EH (cell line): ENCODE results near the gene ADCYAP1.
"Not testable (repeated sequence)": the region's sequence is repeated elsewhere in the genome, so short reads cannot be mapped to it uniquely, and the experiment has no call there.

Experiments used
- DNase-seq: peaks from one replicate; pipeline ENCODE4 v3.0.0-alpha.2; 2015; ENCODE audit warnings: low read depth

The ADCYAP1 gene

GRCh38 chr18:904218-905090 is at the start of gene ADCYAP1:
Gene ADCYAP1, plus strand, starts transcription at chr18:904871. Its CDS starts 516 bp downstream, at chr18:905387.
- no peak for DNase-seq

- DNase-seq, result no peak
Measured at GRCh38 chr18:857986-858385, 46.7 kb upstream of the ADCYAP1 start.

- peak; percentile 69 for DNase-seq
Measured at GRCh38 chr18:864872-865273, 39.8 kb upstream of the ADCYAP1 start.

- no peak for DNase-seq
Measured at GRCh38 chr18:867257-867656, 37.4 kb upstream of the ADCYAP1 start.

- not testable (repeated sequence) for DNase-seq
Measured at GRCh38 chr18:873426-873825, 31.2 kb upstream of the ADCYAP1 start.

- DNase-seq, result no peak
Measured at GRCh38 chr18:875912-876311, 28.8 kb upstream of the ADCYAP1 start.

- DNase-seq, result no peak
Measured at GRCh38 chr18:877238-877637, 27.4 kb upstream of the ADCYAP1 start.

- DNase-seq, result no peak
Measured at GRCh38 chr18:886076-886475, 18.6 kb upstream of the ADCYAP1 start.

GRCh38 chr18:887716-888115 is 17.0 kb upstream of the ADCYAP1 start:
- no peak for DNase-seq

GRCh38 chr18:892316-892715 is 12.4 kb upstream of the ADCYAP1 start:
- no peak for DNase-seq

GRCh38 chr18:896315-896714 is 8.4 kb upstream of the ADCYAP1 start:
- DNase-seq, result no peak

- no peak for DNase-seq
Measured at GRCh38 chr18:901761-902160, 2.9 kb upstream of the ADCYAP1 start.

GRCh38 chr18:902229-902628 is 2.4 kb upstream of the ADCYAP1 start:
- peak; percentile 15 for DNase-seq

- DNase-seq, result peak; percentile 51
Measured at GRCh38 chr18:903701-904100, 970 bp upstream of the ADCYAP1 start.

GRCh38 chr18:905307-905947 is 756 bp downstream of the ADCYAP1 start:
- no peak for DNase-seq

- DNase-seq, result no peak
Measured at GRCh38 chr18:905948-906415, 1.3 kb downstream of the ADCYAP1 start.

- DNase-seq, result no peak
Measured at GRCh38 chr18:906416-907114, 1.9 kb downstream of the ADCYAP1 start.

- DNase-seq, result no peak
Measured at GRCh38 chr18:907115-907884, 2.6 kb downstream of the ADCYAP1 start.

- no peak for DNase-seq
Measured at GRCh38 chr18:907885-908757, 3.5 kb downstream of the ADCYAP1 start.

GRCh38 chr18:908758-909724 is 4.4 kb downstream of the ADCYAP1 start:
- no peak for DNase-seq
